Caco-2 (cell line): ENCODE results near the gene PDE4DIP. TPM values are rescaled to one million over a fixed set of nuclear protein-coding genes. Genes with fewer than 3 reads are reported as not detected.
"Not testable (repeated sequence)": the region's sequence is repeated elsewhere in the genome, so short reads cannot be mapped to it uniquely, and the experiment has no call there.

ENCODE experiments used
- BruUV-seq: library from RNA; stranded (reverse); fragments of 400-500 nt; replicated peaks from 2 replicates; lab custom pipeline; 2021; lab: Mats Ljungman, UMichigan
- CTCF ChIA-PET: fragments of 300-600 bp; sonication (Branson Sonifier 250); formaldehyde crosslinking; loops from one replicate; lab custom pipeline; 2022; ENCODE audit warnings: antibody characterized with exemption; lab: Charles Lee
- POLR2A ChIA-PET: fragments of 300-600 bp; sonication (Branson Sonifier 250); formaldehyde crosslinking; loops from one replicate; lab custom pipeline; 2022; ENCODE audit warnings: antibody characterized with exemption; lab: Charles Lee
- DNase-seq, 2 experiments: peaks; one replicate each; pipeline versions ENCODE4 v3.0.0 to v3.0.0-alpha.2; 2020 to 2022
- H3K27me3 ChIP-seq: replicated peaks from 2 replicates; pipeline ENCODE4 v1.6.0; 2011; ENCODE audit warnings: low read length; ENCODE audit not compliant: control insufficient read depth, insufficient read depth
- H3K36me3 ChIP-seq: 2 replicates; pipeline ENCODE4 v1.5.1; 2011; ENCODE audit warnings: low read length; ENCODE audit not compliant: control insufficient read depth, insufficient read depth
- H3K4me1 ChIP-seq: fragments of 250-450 bp; sonication (Bioruptor Pico); 2 replicates; pipeline ENCODE4 v1.5.1; 2020; ENCODE audit warnings: mild to moderate bottlenecking
- H3K4me3 ChIP-seq: 2 replicates; pipeline ENCODE4 v1.5.1; 2011; ENCODE audit warnings: low read depth, mild to moderate bottlenecking, control low read depth, low read length
- H3K9me3 ChIP-seq: fragments of 250-450 bp; sonication (Bioruptor Pico); 2 replicates; pipeline ENCODE4 v1.5.1; 2020; ENCODE audit warnings: mild to moderate bottlenecking, moderate library complexity
- H3K27ac Mint-ChIP-seq: one replicate; pipeline ENCODE4 v1.8.0; 2022; ENCODE audit warnings: mixed read lengths; ENCODE audit not compliant: unreplicated experiment
- H3K27me3 Mint-ChIP-seq: one replicate; pipeline ENCODE4 v1.8.0; 2022; ENCODE audit warnings: mixed read lengths; ENCODE audit not compliant: insufficient read depth, unreplicated experiment
- H3K36me3 Mint-ChIP-seq: one replicate; pipeline ENCODE4 v1.8.0; 2022; ENCODE audit warnings: mild to moderate bottlenecking, mixed read lengths; ENCODE audit not compliant: insufficient read depth, unreplicated experiment
- H3K4me1 Mint-ChIP-seq: one replicate; pipeline ENCODE4 v1.8.0; 2022; ENCODE audit warnings: low read depth, mixed read lengths; ENCODE audit not compliant: unreplicated experiment
- H3K4me3 Mint-ChIP-seq: one replicate; pipeline ENCODE4 v1.8.0; 2022; ENCODE audit warnings: mild to moderate bottlenecking, moderate library complexity, mixed read lengths; ENCODE audit not compliant: unreplicated experiment
- H3K9me3 Mint-ChIP-seq: one replicate; pipeline ENCODE4 v1.8.0; 2022; ENCODE audit warnings: mixed read lengths; ENCODE audit not compliant: unreplicated experiment
- intact Hi-C: fragments of 100-400 bp; cut with micrococcal nuclease; formaldehyde crosslinking; loops from one replicate; pipeline ENCODE4 v1.10.0; 2022; ENCODE audit not compliant: unreplicated experiment
- total RNA-seq: library from RNA; stranded (reverse); gene quantifications from 2 replicates; pipeline ENCODE4 v1.2.3, GENCODE V29; 2022

PDE4DIP gene
- total RNA-seq, 1 experiment from 2014 or later = 30.8 TPM

- DNase-seq, H3K4me3 ChIP-seq, H3K9me3 ChIP-seq, H3K9me3 Mint-ChIP-seq, H3K36me3 Mint-ChIP-seq, H3K4me3 Mint-ChIP-seq, intact Hi-C loops, H3K27me3 ChIP-seq, H3K27ac Mint-ChIP-seq, H3K27me3 Mint-ChIP-seq, H3K36me3 ChIP-seq, H3K4me1 Mint-ChIP-seq, CTCF ChIA-PET, BruUV-seq, POLR2A ChIA-PET, H3K4me1 ChIP-seq: not testable (repeated sequence)
Observed at GRCh38 chr1:148886293-148886692, 42.1 kb downstream of the PDE4DIP start.

GRCh38 chr1:148888597-148888996, 44.4 kb downstream of the PDE4DIP start:
- not testable (repeated sequence) for H3K27me3 Mint-ChIP-seq

GRCh38 chr1:148889267-148890074, 45.2 kb downstream of the PDE4DIP start:
- H3K9me3 ChIP-seq, H3K4me3 Mint-ChIP-seq, intact Hi-C loops, H3K4me1 ChIP-seq, CTCF ChIA-PET, POLR2A ChIA-PET, BruUV-seq, H3K27me3 Mint-ChIP-seq, H3K4me3 ChIP-seq, DNase-seq, H3K36me3 ChIP-seq, H3K27ac Mint-ChIP-seq, H3K36me3 Mint-ChIP-seq, H3K4me1 Mint-ChIP-seq, H3K27me3 ChIP-seq, H3K9me3 Mint-ChIP-seq: not testable (repeated sequence)

More at GRCh38 chr1:148888597-148888996, 44.4 kb downstream of the PDE4DIP start:
- H3K27ac Mint-ChIP-seq, H3K4me1 ChIP-seq, BruUV-seq, H3K36me3 Mint-ChIP-seq, H3K4me3 ChIP-seq, H3K9me3 ChIP-seq, DNase-seq, POLR2A ChIA-PET, CTCF ChIA-PET, H3K4me1 Mint-ChIP-seq, H3K4me3 Mint-ChIP-seq, H3K36me3 ChIP-seq, H3K27me3 ChIP-seq, intact Hi-C loops, H3K9me3 Mint-ChIP-seq: not testable (repeated sequence)

- H3K4me1 Mint-ChIP-seq, BruUV-seq, H3K4me1 ChIP-seq, intact Hi-C loops, H3K4me3 Mint-ChIP-seq, H3K9me3 Mint-ChIP-seq, H3K27ac Mint-ChIP-seq, DNase-seq, POLR2A ChIA-PET, H3K36me3 ChIP-seq, H3K27me3 ChIP-seq, H3K9me3 ChIP-seq, CTCF ChIA-PET, H3K36me3 Mint-ChIP-seq, H3K27me3 Mint-ChIP-seq, H3K4me3 ChIP-seq: not testable (repeated sequence)
Observed at GRCh38 chr1:148890075-148890568, 45.9 kb downstream of the PDE4DIP start.

- H3K27me3 Mint-ChIP-seq, H3K9me3 Mint-ChIP-seq, H3K27me3 ChIP-seq, H3K27ac Mint-ChIP-seq, CTCF ChIA-PET, intact Hi-C loops, H3K4me3 Mint-ChIP-seq, H3K4me3 ChIP-seq, POLR2A ChIA-PET, BruUV-seq, H3K36me3 ChIP-seq, H3K36me3 Mint-ChIP-seq, DNase-seq, H3K9me3 ChIP-seq, H3K4me1 Mint-ChIP-seq, H3K4me1 ChIP-seq: not testable (repeated sequence)
Observed at GRCh38 chr1:148894360-148895352, 50.4 kb downstream of the PDE4DIP start.

- H3K4me3 Mint-ChIP-seq, H3K36me3 ChIP-seq, CTCF ChIA-PET, H3K4me1 ChIP-seq, H3K36me3 Mint-ChIP-seq, H3K4me1 Mint-ChIP-seq, BruUV-seq, H3K27me3 Mint-ChIP-seq, intact Hi-C loops, H3K9me3 Mint-ChIP-seq, DNase-seq, POLR2A ChIA-PET, H3K27ac Mint-ChIP-seq, H3K9me3 ChIP-seq, H3K27me3 ChIP-seq, H3K4me3 ChIP-seq: not testable (repeated sequence)
Observed at GRCh38 chr1:148900026-148900425, 55.8 kb downstream of the PDE4DIP start.
